ENCODE data around the gene BOLL.
A peak's percentile ranks its signal among the peaks of the same experiment; 100 is the strongest.

Gene BOLL

DNA sequence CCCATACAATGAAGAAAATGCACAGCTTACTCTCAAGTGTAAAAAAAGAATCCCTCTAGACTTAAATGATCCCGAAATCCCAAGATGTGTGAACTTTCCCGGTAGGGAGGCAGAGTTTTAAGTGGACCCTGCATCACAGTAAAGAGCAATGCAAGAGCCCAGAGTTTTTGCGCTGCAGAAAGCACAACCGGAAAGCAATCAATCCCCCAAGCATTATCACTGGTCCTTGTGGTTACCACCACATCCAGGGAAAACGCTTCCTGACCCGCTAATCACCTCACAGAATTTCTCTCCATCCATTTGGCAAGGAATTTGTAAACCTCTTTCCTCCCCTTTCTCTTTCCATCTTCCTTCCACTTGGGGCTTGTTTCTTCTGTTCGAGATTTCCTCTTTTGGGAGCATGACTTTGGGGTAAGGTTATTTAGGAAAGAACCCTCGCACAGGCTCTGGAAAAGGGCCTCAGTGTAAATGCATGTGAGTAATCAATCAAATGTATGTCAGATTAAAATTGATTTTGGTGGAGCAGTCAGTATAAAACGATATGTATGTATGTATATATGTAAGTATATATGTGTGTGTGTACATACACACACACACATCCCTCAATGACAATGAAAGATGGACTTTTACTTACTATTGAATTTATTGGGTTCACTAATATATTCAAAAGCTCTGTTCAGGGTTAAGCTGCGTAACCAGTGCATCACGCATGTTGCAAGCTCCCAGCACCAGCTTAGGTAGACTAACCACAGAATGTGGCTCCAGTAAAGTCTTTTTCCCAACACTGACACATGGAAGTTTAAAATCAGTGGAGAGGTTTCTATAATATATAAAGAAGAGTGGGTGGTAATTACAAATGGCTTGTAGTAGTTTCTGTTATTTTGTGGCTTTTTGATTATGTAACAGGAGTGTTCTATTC is 20.9 kb upstream of the BOLL start:
- H3K27me3 Mint-ChIP-seq, result peaks cover 15 to 35% of the 10 kb centered on the region in 2 donors
- H3K9me3 Mint-ChIP-seq, result no peaks in the 10 kb centered on the region
- peak overlapping the region in 1 of 2 donors; percentile 47 for H3K27ac Mint-ChIP-seq
- H3K4me1 Mint-ChIP-seq (ENCODE audit: low read depth in 2 of 2), result peaks cover 23% of the 10 kb centered on the region in 2 donors
- DNase-seq (no peak), ATAC-seq (replicated peaks) (no peak)
- H3K36me3 Mint-ChIP-seq (ENCODE audit: insufficient read depth), result peaks cover 9% of the 10 kb centered on the region
- H3K4me3 Mint-ChIP-seq, result peak overlapping the region; percentile 75 to 79

- peak in 2 of 3 experiments; percentile 17 to 27 for DNase-seq
- peak overlapping the region in 1 of 2 donors; percentile 80 for H3K27ac Mint-ChIP-seq
- peaks cover 15 to 39% of the 10 kb centered on the region in 2 donors for H3K27me3 Mint-ChIP-seq
- peaks cover 23% of the 10 kb centered on the region in 2 donors for H3K4me1 Mint-ChIP-seq (ENCODE audit: low read depth in 2 of 2)
- ATAC-seq (replicated peaks), result peak; percentile 40
- H3K9me3 Mint-ChIP-seq, result no peaks in the 10 kb centered on the region
- peak overlapping the region; percentile 90 to 93 for H3K4me3 Mint-ChIP-seq
- H3K36me3 Mint-ChIP-seq (ENCODE audit: insufficient read depth), result peaks cover 9% of the 10 kb centered on the region
Observed at GRCh38 chr2:197804758-197805714, 19.9 kb upstream of the BOLL start.

DNA sequence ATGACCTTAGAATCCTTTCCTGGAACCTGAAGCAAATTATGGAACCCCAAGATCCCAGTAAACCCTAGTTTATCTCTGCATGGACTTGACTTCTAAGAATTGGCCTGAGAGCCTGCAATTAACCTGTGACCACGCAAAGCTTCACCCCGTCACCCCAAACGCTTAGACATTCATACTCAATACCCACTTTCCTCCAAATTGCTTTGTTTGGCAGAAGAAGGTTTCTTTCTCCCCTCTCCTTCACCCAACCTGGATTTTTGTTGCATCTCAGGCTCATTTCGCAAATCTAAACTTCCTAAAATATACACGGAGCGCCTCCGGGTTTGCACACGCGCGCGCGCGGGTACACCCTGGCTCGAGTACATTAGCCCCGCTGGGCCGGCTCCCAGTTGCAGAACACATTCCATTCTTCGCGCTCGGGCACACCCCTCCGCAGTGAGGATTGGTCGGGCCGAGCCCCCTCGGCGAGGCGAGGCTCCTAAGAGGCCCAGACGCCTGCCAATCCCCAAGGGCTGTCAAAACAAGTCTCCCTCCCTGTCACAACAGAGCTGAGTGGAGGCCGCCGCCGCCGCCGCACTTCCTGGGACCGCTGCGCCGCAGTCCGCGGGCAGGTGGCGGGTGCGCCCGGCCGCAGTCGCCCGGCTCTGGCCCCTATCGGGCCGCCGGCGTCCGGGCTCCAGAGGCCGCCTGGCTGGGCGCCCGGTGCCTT is 19.1 kb upstream of the BOLL start, which contains the start of gene PLCL1:
TSS of gene PLCL1 (plus strand) at position 545 of the 709 bp plus-strand sequence.
- peaks cover 9% of the 10 kb centered on the region for H3K36me3 Mint-ChIP-seq (ENCODE audit: insufficient read depth)
- H3K4me3 Mint-ChIP-seq, result peak within 1 kb of the TSS; percentile 90 to 93
- peak; percentile 71 to 78 (median 76) for DNase-seq
- peak within 1 kb of the TSS in 1 of 2 donors; percentile 80 for H3K27ac Mint-ChIP-seq
- peaks cover 23 to 45% of the 10 kb centered on the region in 2 donors for H3K27me3 Mint-ChIP-seq
- H3K4me1 Mint-ChIP-seq (ENCODE audit: low read depth in 2 of 2), result peaks cover 23% of the 10 kb centered on the region in 2 donors
- ATAC-seq (replicated peaks), result peak; percentile 96
- no peaks in the 10 kb centered on the region for H3K9me3 Mint-ChIP-seq

DNA sequence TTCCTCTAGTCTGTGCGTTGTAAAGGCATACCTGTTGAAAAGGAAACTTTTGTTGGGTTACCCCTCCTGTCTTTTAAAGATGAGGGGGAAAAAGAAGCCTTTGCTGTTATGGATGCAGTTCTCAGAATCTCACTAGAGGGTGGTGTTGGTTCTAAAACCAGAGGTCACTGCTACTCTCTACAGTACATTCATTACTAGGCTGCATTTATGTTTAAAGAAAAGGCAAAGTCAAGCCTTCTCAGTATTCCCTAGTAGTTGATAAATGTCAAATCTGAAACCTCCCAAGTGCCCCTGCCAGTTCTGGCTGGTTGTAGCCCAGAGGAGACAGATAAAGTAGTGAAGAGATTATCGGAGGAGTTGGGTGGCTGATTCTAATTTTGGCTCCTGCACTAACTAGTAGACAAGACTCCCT is 17.9 kb upstream of the BOLL start:
- H3K27ac Mint-ChIP-seq, result no peak overlapping the region
- H3K4me1 Mint-ChIP-seq (ENCODE audit: low read depth in 2 of 2), result peaks cover 18 to 23% of the 10 kb centered on the region in 2 donors
- DNase-seq (no peak), ATAC-seq (replicated peaks) (peak; percentile 26)
- H3K36me3 Mint-ChIP-seq (ENCODE audit: insufficient read depth), result peaks cover 9% of the 10 kb centered on the region
- peaks cover 29 to 53% of the 10 kb centered on the region in 2 donors for H3K27me3 Mint-ChIP-seq
- H3K4me3 Mint-ChIP-seq, result no peak overlapping the region
- H3K9me3 Mint-ChIP-seq, result no peaks in the 10 kb centered on the region

DNA sequence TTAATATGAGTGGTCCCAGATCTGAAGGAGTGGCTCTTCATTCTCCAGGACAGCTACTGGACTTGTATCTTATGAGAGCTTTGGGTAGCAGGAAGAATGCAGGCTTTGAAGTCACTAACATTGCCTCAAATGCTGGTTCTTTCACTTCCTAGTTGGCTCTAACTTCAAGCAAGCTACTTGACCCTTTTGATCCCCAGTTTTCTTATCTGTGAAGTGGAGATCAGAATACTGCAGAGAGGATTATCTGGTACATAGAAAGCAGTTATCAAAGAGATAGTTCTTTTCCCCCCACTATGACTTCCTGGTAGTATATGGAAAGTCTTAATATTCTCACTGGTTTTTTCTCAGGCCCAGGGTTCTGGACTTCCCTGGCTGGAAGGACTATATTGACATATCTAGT is 15.9 kb upstream of the BOLL start:
- no peak overlapping the region for H3K27ac Mint-ChIP-seq
- H3K36me3 Mint-ChIP-seq (ENCODE audit: insufficient read depth), result peaks cover 7% of the 10 kb centered on the region
- H3K4me1 Mint-ChIP-seq (ENCODE audit: low read depth in 2 of 2), result peaks cover 16 to 18% of the 10 kb centered on the region in 2 donors
- H3K9me3 Mint-ChIP-seq, result no peaks in the 10 kb centered on the region
- ATAC-seq (replicated peaks) (no peak), DNase-seq (no peak)
- peaks cover 47 to 58% of the 10 kb centered on the region in 2 donors for H3K27me3 Mint-ChIP-seq
- H3K4me3 Mint-ChIP-seq, result no peak overlapping the region

DNA sequence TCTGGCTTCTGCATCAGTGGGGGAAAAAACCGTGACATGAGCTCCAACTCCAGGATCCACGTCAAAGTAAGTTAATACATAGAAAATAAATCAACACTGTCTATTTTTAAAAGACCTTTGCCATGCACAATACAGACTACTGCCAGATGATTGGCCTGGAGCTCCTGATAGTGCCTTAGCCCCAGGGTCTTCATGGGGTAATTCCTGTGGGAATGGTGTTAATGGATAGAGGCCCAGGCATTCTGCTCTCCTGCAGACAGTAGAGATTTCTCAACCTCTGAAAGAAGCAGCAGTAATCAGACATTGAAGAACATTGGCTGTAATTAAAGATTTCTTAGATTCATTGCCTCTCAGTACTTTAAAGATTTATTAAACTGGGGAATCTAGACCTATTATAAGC is 15.0 kb upstream of the BOLL start:
- Mint-ChIP-seq H3K4me3 (no peak overlapping the region), H3K27me3 (peaks cover 50 to 60% of the 10 kb centered on the region in 2 donors), H3K9me3 (no peaks in the 10 kb centered on the region)

GRCh38 chr2:197799068-197799467 is 13.9 kb upstream of the BOLL start:
- DNase-seq (no peak), ATAC-seq (replicated peaks) (no peak)
- peaks cover 3 to 8% of the 10 kb centered on the region in 2 donors for H3K4me1 Mint-ChIP-seq (ENCODE audit: low read depth in 2 of 2)
- no peak overlapping the region for H3K4me3 Mint-ChIP-seq
- H3K27me3 Mint-ChIP-seq, result peaks cover 59 to 62% of the 10 kb centered on the region in 2 donors
- H3K9me3 Mint-ChIP-seq, result no peaks in the 10 kb centered on the region
- H3K27ac Mint-ChIP-seq, result no peak overlapping the region
- peaks cover 4% of the 10 kb centered on the region for H3K36me3 Mint-ChIP-seq (ENCODE audit: insufficient read depth)

More for the DNA sequence above, 15.0 kb upstream of the BOLL start:
- ATAC-seq (replicated peaks) (no peak), DNase-seq (no peak)
- Mint-ChIP-seq H3K36me3 (ENCODE audit: insufficient read depth) (peaks cover 5% of the 10 kb centered on the region), H3K4me1 (ENCODE audit: low read depth in 2 of 2) (peaks cover 8 to 11% of the 10 kb centered on the region in 2 donors), H3K27ac (no peak overlapping the region)

DNA sequence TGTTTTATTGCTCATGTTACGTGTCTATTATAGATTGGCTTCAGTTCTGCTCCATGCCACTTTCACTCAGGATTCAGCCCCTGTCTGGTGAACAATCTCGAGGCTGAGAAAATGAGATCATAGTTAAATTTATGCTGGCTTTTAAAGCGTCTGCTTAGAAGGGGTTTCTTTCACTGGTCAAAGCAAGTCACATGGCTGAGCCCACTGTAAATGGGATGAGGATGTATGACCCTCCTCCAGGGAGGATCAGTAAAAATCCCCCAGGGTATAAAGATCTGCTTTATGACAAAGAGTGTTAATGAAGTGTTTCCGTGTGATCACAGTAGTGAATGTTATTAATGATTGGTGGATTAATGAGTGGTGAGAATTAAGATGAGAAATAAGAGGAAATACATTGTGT is 13.1 kb upstream of the BOLL start:
- Mint-ChIP-seq H3K9me3 (no peaks in the 10 kb centered on the region), H3K36me3 (ENCODE audit: insufficient read depth) (no peaks in the 10 kb centered on the region), H3K4me1 (ENCODE audit: low read depth in 2 of 2) (peaks cover 0 to 3% of the 10 kb centered on the region in 2 donors), H3K27me3 (peaks cover 65 to 67% of the 10 kb centered on the region in 2 donors), H3K27ac (no peak overlapping the region), H3K4me3 (no peak overlapping the region)
- DNase-seq (no peak), ATAC-seq (replicated peaks) (no peak)

DNA sequence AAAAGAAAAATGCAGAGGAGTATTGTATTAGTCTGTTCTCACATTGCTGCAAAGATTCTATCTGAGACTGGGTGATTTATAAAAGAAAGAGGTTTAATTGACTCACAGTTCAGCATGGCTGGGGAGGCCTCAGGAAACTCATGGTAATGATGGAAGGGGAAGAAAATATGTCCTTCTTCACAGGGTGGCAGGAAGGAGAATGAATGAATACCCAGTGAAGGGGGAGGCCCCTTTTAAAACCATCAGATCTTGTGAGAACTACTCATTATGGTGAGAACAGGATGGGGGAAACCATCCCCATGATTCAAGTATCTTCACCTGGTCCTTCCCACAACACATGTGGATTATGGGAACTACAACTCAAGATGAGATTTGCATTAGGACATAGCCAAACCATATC is 10.2 kb upstream of the BOLL start:
- no peaks in the 10 kb centered on the region for H3K36me3 Mint-ChIP-seq (ENCODE audit: insufficient read depth)
- no peaks in the 10 kb centered on the region for H3K4me1 Mint-ChIP-seq (ENCODE audit: low read depth in 2 of 2)
- DNase-seq, result no peak
- peaks cover 62 to 71% of the 10 kb centered on the region in 2 donors for H3K27me3 Mint-ChIP-seq
- no peaks in the 10 kb centered on the region for H3K9me3 Mint-ChIP-seq
- no peak for ATAC-seq (replicated peaks)
- H3K4me3 Mint-ChIP-seq, result no peak overlapping the region
- no peak overlapping the region for H3K27ac Mint-ChIP-seq

GRCh38 chr2:197793456-197793855 is 8.3 kb upstream of the BOLL start:
- Mint-ChIP-seq H3K4me3 (no peak overlapping the region), H3K9me3 (no peaks in the 10 kb centered on the region), H3K4me1 (ENCODE audit: low read depth in 2 of 2) (no peaks in the 10 kb centered on the region), H3K36me3 (ENCODE audit: insufficient read depth) (no peaks in the 10 kb centered on the region), H3K27ac (no peak overlapping the region), H3K27me3 (peaks cover 61 to 66% of the 10 kb centered on the region in 2 donors)
- ATAC-seq (replicated peaks) (no peak), DNase-seq (no peak)

DNA sequence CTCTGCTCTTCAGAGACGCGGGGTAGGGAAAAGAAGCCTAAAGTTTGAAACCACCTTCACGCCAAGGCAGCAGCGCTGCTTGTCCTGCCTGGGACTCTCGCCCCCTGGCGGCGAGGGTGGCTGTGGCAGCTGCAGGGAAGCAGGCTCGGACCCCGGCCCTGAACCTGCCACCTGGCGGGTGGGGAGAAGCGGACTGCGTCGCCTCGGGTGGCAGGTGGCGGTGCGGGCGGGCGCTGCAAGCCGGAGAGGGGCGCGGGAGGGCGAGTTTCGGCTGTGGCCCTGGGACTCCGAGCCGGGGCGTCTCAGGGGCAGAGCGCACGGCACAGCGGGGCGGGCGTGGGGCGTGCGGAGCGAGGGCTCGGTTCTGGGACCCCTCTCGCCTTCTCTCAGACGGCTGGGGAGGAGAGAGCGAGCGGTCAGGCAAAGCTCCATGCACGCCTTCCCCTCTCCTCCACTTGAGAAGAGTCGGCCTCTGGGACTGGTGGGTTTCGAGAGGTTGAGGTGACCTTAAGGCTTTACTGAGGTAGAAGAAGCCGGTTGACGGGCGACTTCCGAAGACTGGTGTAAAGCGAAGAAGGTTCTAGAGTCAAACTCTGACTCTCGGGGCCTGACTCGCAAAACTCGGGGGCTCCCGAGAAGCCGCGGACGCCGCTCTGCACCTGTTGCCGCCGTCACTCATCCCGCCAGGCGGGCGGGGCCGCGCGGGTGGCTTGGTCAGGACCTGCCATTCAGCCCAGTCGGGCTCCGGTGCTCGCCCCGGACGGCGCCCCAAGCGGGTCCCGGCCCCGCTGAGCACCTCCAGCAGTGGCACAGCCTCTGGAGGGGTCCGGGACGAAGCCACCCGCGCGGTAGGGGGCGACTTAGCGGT is 1.1 kb upstream of the BOLL start:
- peak overlapping the region; percentile 44 to 75 for H3K27ac Mint-ChIP-seq
- DNase-seq (peak; percentile 32 to 52 (median 44)), ATAC-seq (replicated peaks) (peak; percentile 76)
- H3K27me3 Mint-ChIP-seq, result peaks cover 18 to 55% of the 10 kb centered on the region in 2 donors
- H3K36me3 Mint-ChIP-seq (ENCODE audit: insufficient read depth), result peaks cover 5% of the 10 kb centered on the region
- H3K4me3 Mint-ChIP-seq, result peak overlapping the region; percentile 83 to 85
- no peaks in the 10 kb centered on the region for H3K9me3 Mint-ChIP-seq
- peaks cover 4 to 9% of the 10 kb centered on the region in 2 donors for H3K4me1 Mint-ChIP-seq (ENCODE audit: low read depth in 2 of 2)

- Mint-ChIP-seq H3K27me3 (peaks cover 18 to 40% of the 10 kb centered on the region in 2 donors), H3K9me3 (no peaks in the 10 kb centered on the region), H3K36me3 (ENCODE audit: insufficient read depth) (peaks cover 5% of the 10 kb centered on the region), H3K27ac (no peak overlapping the region), H3K4me3 (no peak overlapping the region), H3K4me1 (ENCODE audit: low read depth in 2 of 2) (peaks cover 4 to 9% of the 10 kb centered on the region in 2 donors)
- DNase-seq, result no peak
- ATAC-seq (replicated peaks), result no peak
Observed at GRCh38 chr2:197782126-197782525, 3.0 kb downstream of the BOLL start.

All from effector memory CD8-positive, alpha-beta T cell (primary cell).